ENCODE measurements around the gene DIPK1C.

GRCh38 chr18:74463254-74463653, 6.1 kb upstream of the DIPK1C start:
- TF ChIP-seq CTCF (conservative IDR thresholded peaks at IDR 0.05) (no peak), EZH2 (IDR thresholded peaks at IDR 0.05; ENCODE audit: low read depth) (no peak)
